HepG2 (cell line): Measurements from ENCODE around the gene HPD. TPM values are rescaled to one million over a fixed set of nuclear protein-coding genes. Genes with fewer than 3 reads are reported as not detected.
A peak's percentile ranks its signal among the peaks of the same experiment; 100 is the strongest.

ENCODE experiments used
- ARNT ChIP-seq: fragments of 450-650 bp; IDR thresholded peaks from 2 replicates; pipeline ENCODE4 v1.6.1; 2017
- DNMT3B ChIP-seq: conservative IDR thresholded peaks from 2 replicates; pipeline ENCODE4 v1.6.1; 2016; ENCODE audit warnings: missing biosample characterization, control low read depth
- ESRRA ChIP-seq: sonication (generic); formaldehyde crosslinking; IDR thresholded peaks from 2 replicates; pipeline ENCODE4 v1.5.1; 2020; ENCODE audit warnings: mild to moderate bottlenecking, low read depth, missing genetic modification reagents
- FOXK2 ChIP-seq: fragments of 450-650 bp; IDR thresholded peaks from 2 replicates; pipeline ENCODE4 v1.6.1; 2016
- HMG20B ChIP-seq: conservative IDR thresholded peaks from 2 replicates; pipeline ENCODE4 v1.6.1; 2016; ENCODE audit warnings: missing genetic modification reagents, missing compliant biosample characterization
- HNF1B ChIP-seq: sonication (generic); formaldehyde crosslinking; IDR thresholded peaks from 2 replicates; pipeline ENCODE4 v1.5.1; 2020; ENCODE audit warnings: mild to moderate bottlenecking, moderate library complexity, missing genetic modification reagents
- JUND ChIP-seq: sonication (generic); formaldehyde crosslinking; IDR thresholded peaks from 2 replicates; pipeline ENCODE4 v1.8.0; 2022; ENCODE audit warnings: mild to moderate bottlenecking, missing genetic modification reagents
- MXD3 ChIP-seq: IDR thresholded peaks from 2 replicates; pipeline ENCODE4 v1.6.1; 2016; ENCODE audit warnings: mild to moderate bottlenecking, missing biosample characterization, missing genetic modification reagents
- NAIF1 ChIP-seq: sonication (generic); formaldehyde crosslinking; IDR thresholded peaks from 2 replicates; pipeline ENCODE4 v1.5.0; 2020; ENCODE audit warnings: mild to moderate bottlenecking, missing genetic modification reagents, borderline replicate concordance
- NBN ChIP-seq: fragments of 450-650 bp; conservative IDR thresholded peaks from 2 replicates; pipeline ENCODE4 v1.6.1; 2017
- PLSCR1 ChIP-seq: sonication (generic); formaldehyde crosslinking; IDR thresholded peaks from 2 replicates; pipeline ENCODE4 v1.5.0; 2020; ENCODE audit warnings: missing genetic modification reagents, mild to moderate bottlenecking, borderline replicate concordance
- POGZ ChIP-seq: sonication (generic); formaldehyde crosslinking; IDR thresholded peaks from 2 replicates; pipeline ENCODE4 v1.4.0; 2020; ENCODE audit warnings: mild to moderate bottlenecking, missing genetic modification reagents
- PRPF4 ChIP-seq: fragments of 200-400 bp; formaldehyde crosslinking; IDR thresholded peaks from 2 replicates; pipeline ENCODE4 v1.6.1; 2016; ENCODE audit warnings: low read length, low read depth; ENCODE audit not compliant: poor library complexity, severe bottlenecking
- SP1 ChIP-seq, 2 experiments: fragments of 450-650 bp in 1 of 2; sonication (generic) in 1 of 2; formaldehyde crosslinking in 1 of 2; IDR thresholded peaks; 2 replicates each; pipeline versions ENCODE4 v1.4.0 to v1.6.1; 2016 to 2020; ENCODE audit warnings: missing genetic modification reagents in 1 of 2
- SP140L ChIP-seq: sonication (generic); formaldehyde crosslinking; IDR thresholded peaks from 2 replicates; pipeline ENCODE4 v1.4.0; 2020; ENCODE audit warnings: missing genetic modification reagents, borderline replicate concordance
- ZBTB34 ChIP-seq: sonication (generic); formaldehyde crosslinking; IDR thresholded peaks from 2 replicates; pipeline ENCODE4 v1.8.0; 2022; ENCODE audit warnings: mild to moderate bottlenecking, missing genetic modification reagents
- ZFP62 ChIP-seq: sonication (generic); formaldehyde crosslinking; IDR thresholded peaks from 2 replicates; pipeline ENCODE4 v1.4.0; 2020; ENCODE audit warnings: missing genetic modification reagents
- ZHX1 ChIP-seq: sonication (generic); formaldehyde crosslinking; IDR thresholded peaks from 2 replicates; pipeline ENCODE4 v1.8.1; 2022; ENCODE audit warnings: low read depth, mild to moderate bottlenecking, missing genetic modification reagents
- ZMYM2 ChIP-seq: sonication (generic); formaldehyde crosslinking; IDR thresholded peaks from 2 replicates; pipeline ENCODE4 v1.8.0; 2022; ENCODE audit warnings: mild to moderate bottlenecking, missing genetic modification reagents
- ZNF343 ChIP-seq: sonication (generic); formaldehyde crosslinking; IDR thresholded peaks from 2 replicates; pipeline ENCODE4 v1.4.0; 2020; ENCODE audit warnings: mild to moderate bottlenecking, missing genetic modification reagents
- ZNF367 ChIP-seq: sonication (generic); formaldehyde crosslinking; IDR thresholded peaks from 2 replicates; pipeline ENCODE4 v1.4.0; 2020; ENCODE audit warnings: missing genetic modification reagents, borderline replicate concordance
- ZNF430 ChIP-seq: sonication (generic); formaldehyde crosslinking; IDR thresholded peaks from 2 replicates; pipeline ENCODE4 v1.9.0; 2021; ENCODE audit warnings: mild to moderate bottlenecking, missing genetic modification reagents
- ZNF772 ChIP-seq: sonication (generic); formaldehyde crosslinking; IDR thresholded peaks from 2 replicates; pipeline ENCODE4 v1.5.0; 2020; ENCODE audit warnings: mild to moderate bottlenecking, missing genetic modification reagents
- polyA plus RNA-seq, 8 experiments: library from polyadenylated mRNA; depleted of rRNA in 3 of 8; stranded (reverse) in 7 of 8; unstranded in 1 of 8; fragments of >200 nt; fragmentation: Illumina TruSeq in 4 of 8; extraction: Trizol in 4 of 8; gene quantifications; 2 replicates each; pipeline versions ENCODE4 v1.2.1 to v1.2.3, GENCODE V29; 2011 to 2016; ENCODE audit warnings: low read depth in 4 of 8, missing spikeins in 1 of 8, mixed read lengths in 1 of 8; ENCODE audit not compliant: insufficient read depth in 1 of 8
- total RNA-seq, 5 experiments: library from RNA; depleted of rRNA; stranded (reverse); fragments of >200 nt; fragmentation: Illumina TruSeq; extraction: Trizol; gene quantifications; 2 replicates each; pipeline ENCODE4 v1.2.3, GENCODE V29; 2016; ENCODE audit warnings: low read depth in 1 of 5

HPD gene
- total and polyA plus RNA-seq, 2 of the 13 experiments (the other 11 are each of a cell fraction or from before 2014, with no cell fraction given), result 120 to 195 TPM

GRCh38 chr12:121796855-121797751, 61.6 kb downstream of the HPD start (continued):
- no peak for TF ChIP-seq PRPF4
- TF ChIP-seq ARNT, result no peak
- TF ChIP-seq HMG20B, result peak; percentile 41; the same call in 1 of the 2 replicates
- TF ChIP-seq ZFP62, result no peak
- peak; percentile 88 for TF ChIP-seq ESRRA (CRISPR knock-in tag)
- TF ChIP-seq FOXK2, result 0 out of 2 replicates have a peak, but pooled peaks have one; percentile 33
- no peak; the same call in 1 of the 2 replicates for TF ChIP-seq MXD3
- TF ChIP-seq PLSCR1 (CRISPR knock-in tag), result no peak
- TF ChIP-seq NAIF1 (CRISPR knock-in tag), result 0 out of 2 replicates have a peak, but pooled peaks have one; percentile 79
- peak; percentile 94 for TF ChIP-seq ZNF772 (CRISPR knock-in tag)
- peak; percentile 57; the same call in 1 of the 2 replicates for TF ChIP-seq ZNF430 (CRISPR knock-in tag)
- no peak for TF ChIP-seq NBN
- 0 out of 2 replicates have a peak, but pooled peaks have one; percentile 50 for TF ChIP-seq ZMYM2 (CRISPR knock-in tag)
- no peak for TF ChIP-seq SP140L (CRISPR knock-in tag)
- TF ChIP-seq POGZ, result peak; percentile 17; the same call in 1 of the 2 replicates
- no peak for TF ChIP-seq DNMT3B (CRISPR knock-in tag)
- 0 out of 2 replicates have a peak, but pooled peaks have one; percentile 49 for TF ChIP-seq ZNF343
- TF ChIP-seq HNF1B (CRISPR knock-in tag), result peak; percentile 93
- peak; percentile 64; the same call in 1 of the 2 replicates for TF ChIP-seq ZBTB34 (CRISPR knock-in tag)
- peak; percentile 77; the same call in 1 of the 2 replicates for TF ChIP-seq ZHX1
- TF ChIP-seq JUND (CRISPR knock-in tag), result 0 out of 2 replicates have a peak, but pooled peaks have one; percentile 48
- no peak for TF ChIP-seq SP1 (IDR thresholded peaks at IDR 0.05)
- peak; percentile 75 for TF ChIP-seq SP1 (CRISPR knock-in tag; IDR thresholded peaks at IDR 0.05)
- no peak for TF ChIP-seq ZNF367
